Parathyroid adenoma (tissue), 2 donors: ENCODE results near the gene EFNB3.

Experiments
- H2AFZ ChIP-seq: fragments of 300-600 bp; sonication (generic); one replicate; pipeline ENCODE4 v1.7.0; 2017; ENCODE audit warnings: antibody characterized with exemption, mild to moderate bottlenecking
- H3K27ac ChIP-seq: fragments of 300-600 bp; sonication (generic); one replicate; pipeline ENCODE4 v1.7.0; 2017
- H3K27me3 ChIP-seq: fragments of 300-600 bp; sonication (generic); one replicate; pipeline ENCODE4 v1.7.0; 2017; ENCODE audit warnings: low read length; ENCODE audit not compliant: control insufficient read depth, insufficient read depth
- H3K36me3 ChIP-seq: fragments of 300-600 bp; sonication (generic); one replicate; pipeline ENCODE4 v1.7.0; 2017; ENCODE audit warnings: low read length; ENCODE audit not compliant: control insufficient read depth, insufficient read depth
- H3K4me1 ChIP-seq: fragments of 300-600 bp; sonication (generic); one replicate; pipeline ENCODE4 v1.7.0; 2017; ENCODE audit warnings: control low read depth
- H3K4me2 ChIP-seq: fragments of 300-600 bp; sonication (generic); one replicate; pipeline ENCODE4 v1.7.0; 2017; ENCODE audit warnings: low read length
- H3K4me3 ChIP-seq: fragments of 300-600 bp; sonication (generic); one replicate; pipeline ENCODE4 v1.7.0; 2017; ENCODE audit warnings: low read depth, low read length
- H3K79me2 ChIP-seq: fragments of 300-600 bp; sonication (generic); one replicate; pipeline ENCODE4 v1.7.0; 2017; ENCODE audit warnings: control low read depth
- H3K9ac ChIP-seq: fragments of 300-600 bp; sonication (generic); one replicate; pipeline ENCODE4 v1.7.0; 2017; ENCODE audit warnings: mild to moderate bottlenecking
- H3K9me3 ChIP-seq: fragments of 300-600 bp; sonication (generic); one replicate; pipeline ENCODE4 v1.7.0; 2017; ENCODE audit warnings: low read length; ENCODE audit not compliant: control insufficient read depth
- TF ChIP-seq, protein P1 (sequence below): fragments of 300-600 bp; sonication (generic); IDR thresholded peaks from one replicate; pipeline ENCODE4 v1.7.0; 2017; ENCODE audit warnings: antibody characterized with exemption, mild to moderate bottlenecking
- donor health status: primary hyperparathyroidism.

The EFNB3 gene

DNA sequence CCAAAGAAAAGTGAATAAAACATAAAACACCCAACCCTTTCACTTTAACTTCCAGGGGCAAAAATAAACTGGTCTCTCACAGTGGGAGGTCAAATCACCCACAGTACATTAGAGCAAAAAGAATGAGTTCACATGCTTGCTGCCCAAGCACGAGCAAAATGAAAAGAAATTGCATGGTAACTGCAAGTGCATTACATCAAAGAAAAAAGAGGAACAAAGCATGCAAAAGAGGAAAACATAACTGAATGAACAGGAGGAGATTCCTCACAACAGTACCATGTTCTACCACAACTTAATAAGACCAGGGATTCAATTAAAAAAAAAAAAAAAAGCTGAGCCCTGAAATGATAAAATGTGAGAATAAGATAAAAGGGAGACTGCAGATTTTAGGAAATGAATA lies 24.8 kb downstream of the EFNB3 start:
- H3K27ac ChIP-seq: no peak overlapping the region
- no peak overlapping the region for H2AFZ ChIP-seq
- no peaks in the 10 kb centered on the region for H3K27me3 ChIP-seq
- H3K4me3 ChIP-seq: no peak overlapping the region
- no peaks in the 10 kb centered on the region for H3K36me3 ChIP-seq
- H3K9ac ChIP-seq: no peak overlapping the region
- H3K4me1 ChIP-seq: no peaks in the 10 kb centered on the region
- no peaks in the 10 kb centered on the region for H3K9me3 ChIP-seq
- TF ChIP-seq, protein P1, sequence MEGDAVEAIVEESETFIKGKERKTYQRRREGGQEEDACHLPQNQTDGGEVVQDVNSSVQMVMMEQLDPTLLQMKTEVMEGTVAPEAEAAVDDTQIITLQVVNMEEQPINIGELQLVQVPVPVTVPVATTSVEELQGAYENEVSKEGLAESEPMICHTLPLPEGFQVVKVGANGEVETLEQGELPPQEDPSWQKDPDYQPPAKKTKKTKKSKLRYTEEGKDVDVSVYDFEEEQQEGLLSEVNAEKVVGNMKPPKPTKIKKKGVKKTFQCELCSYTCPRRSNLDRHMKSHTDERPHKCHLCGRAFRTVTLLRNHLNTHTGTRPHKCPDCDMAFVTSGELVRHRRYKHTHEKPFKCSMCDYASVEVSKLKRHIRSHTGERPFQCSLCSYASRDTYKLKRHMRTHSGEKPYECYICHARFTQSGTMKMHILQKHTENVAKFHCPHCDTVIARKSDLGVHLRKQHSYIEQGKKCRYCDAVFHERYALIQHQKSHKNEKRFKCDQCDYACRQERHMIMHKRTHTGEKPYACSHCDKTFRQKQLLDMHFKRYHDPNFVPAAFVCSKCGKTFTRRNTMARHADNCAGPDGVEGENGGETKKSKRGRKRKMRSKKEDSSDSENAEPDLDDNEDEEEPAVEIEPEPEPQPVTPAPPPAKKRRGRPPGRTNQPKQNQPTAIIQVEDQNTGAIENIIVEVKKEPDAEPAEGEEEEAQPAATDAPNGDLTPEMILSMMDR: no peak
- H3K79me2 ChIP-seq: no peaks in the 10 kb centered on the region
- no peak overlapping the region for H3K4me2 ChIP-seq

DNA sequence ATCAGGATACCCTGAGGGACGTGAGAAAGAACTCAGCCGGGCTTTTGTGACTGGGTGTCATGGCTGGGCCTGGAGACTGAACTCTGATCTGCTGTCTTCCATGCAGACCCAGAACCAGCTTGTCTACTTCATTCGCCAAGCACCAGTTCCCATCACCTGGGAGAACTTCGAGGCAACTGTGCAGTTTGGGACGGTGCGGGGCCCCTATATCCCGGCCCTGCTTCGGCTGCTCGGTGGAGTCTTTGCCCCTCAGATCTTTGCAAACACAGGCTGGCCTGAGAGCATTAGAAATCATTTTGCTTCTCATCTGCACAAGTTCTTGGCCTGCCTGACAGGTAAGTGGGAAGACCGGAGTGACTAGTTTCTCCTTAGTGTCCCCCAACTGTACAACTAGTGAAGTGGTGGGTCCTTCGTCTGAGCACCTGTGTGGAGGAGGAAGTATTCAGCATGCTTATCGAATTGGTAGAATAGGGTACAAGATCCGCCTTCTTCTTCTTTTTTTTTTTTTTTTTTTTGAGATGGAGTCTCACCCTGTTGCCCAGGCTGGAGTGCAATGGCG lies 28.1 kb downstream of the EFNB3 start:
- Histone ChIP-seq H2AFZ (no peak overlapping the region), H3K27me3 (no peaks in the 10 kb centered on the region)

DNA sequence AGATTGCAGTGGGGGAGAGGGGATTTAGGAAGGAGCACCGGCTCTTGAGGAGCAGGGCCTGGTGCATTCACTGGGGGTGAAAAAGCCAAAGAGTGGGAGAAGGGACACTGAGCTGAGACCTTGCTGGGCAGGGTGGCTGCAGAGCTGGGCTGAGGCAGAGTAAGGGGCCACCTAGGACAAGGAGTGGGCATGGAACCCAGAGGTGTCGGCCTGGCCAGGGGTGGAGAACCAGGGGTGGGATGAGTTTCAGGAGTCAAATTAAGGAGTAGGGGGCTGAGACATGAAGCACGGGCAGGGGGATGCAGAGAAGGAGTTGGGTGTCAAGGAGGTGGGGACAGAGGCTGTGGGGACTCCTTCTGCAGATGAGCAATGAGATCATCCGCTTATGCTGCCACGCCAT lies 32.6 kb downstream of the EFNB3 start:
- H3K27ac ChIP-seq: no peak overlapping the region
- TF ChIP-seq, protein P1: no peak
- no peak overlapping the region for H3K9ac ChIP-seq
- no peaks in the 10 kb centered on the region for H3K27me3 ChIP-seq
- H3K79me2 ChIP-seq: no peaks in the 10 kb centered on the region
- peaks cover 3% of the 10 kb centered on the region for H3K4me1 ChIP-seq
- no peaks in the 10 kb centered on the region for H3K9me3 ChIP-seq
- no peak overlapping the region for H3K4me3 ChIP-seq
- H2AFZ ChIP-seq: no peak overlapping the region
- H3K4me2 ChIP-seq: no peak overlapping the region
- no peaks in the 10 kb centered on the region for H3K36me3 ChIP-seq

More for the DNA sequence above, 28.1 kb downstream of the EFNB3 start:
- H3K27ac ChIP-seq: no peak overlapping the region
- no peaks in the 10 kb centered on the region for H3K4me1 ChIP-seq
- no peaks in the 10 kb centered on the region for H3K9me3 ChIP-seq
- H3K9ac ChIP-seq: no peak overlapping the region
- TF ChIP-seq, protein P1: no peak
- no peak overlapping the region for H3K4me2 ChIP-seq
- H3K36me3 ChIP-seq: no peaks in the 10 kb centered on the region
- no peak overlapping the region for H3K4me3 ChIP-seq
- H3K79me2 ChIP-seq: no peaks in the 10 kb centered on the region

DNA sequence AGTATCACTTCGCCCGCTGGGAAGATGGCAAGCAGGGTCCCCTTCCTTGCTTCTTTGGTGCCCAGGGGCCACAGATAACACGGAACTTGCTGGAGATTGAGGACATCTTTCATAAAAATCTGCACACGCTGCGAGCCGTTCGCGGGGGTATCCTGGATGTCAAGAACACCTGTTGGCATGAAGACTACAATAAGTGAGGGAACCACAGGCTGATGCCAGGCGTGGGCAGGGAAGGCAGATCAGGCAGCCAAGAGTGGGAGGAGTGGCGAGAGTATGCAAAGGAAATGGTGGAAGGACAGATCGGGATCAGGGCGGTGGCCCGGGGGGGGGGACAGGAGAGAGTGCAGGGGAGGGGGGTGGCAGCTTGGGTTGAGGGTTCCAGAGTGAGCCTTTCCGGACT lies 34.7 kb downstream of the EFNB3 start:
- Histone ChIP-seq H3K27ac (no peak overlapping the region), H3K9me3 (no peaks in the 10 kb centered on the region), H3K4me2 (no peak overlapping the region), H3K9ac (no peak overlapping the region), H3K4me1 (peaks cover 3% of the 10 kb centered on the region), H2AFZ (no peak overlapping the region), H3K36me3 (no peaks in the 10 kb centered on the region), H3K27me3 (no peaks in the 10 kb centered on the region), H3K79me2 (no peaks in the 10 kb centered on the region), H3K4me3 (no peak overlapping the region)
- TF ChIP-seq, protein P1: no peak

DNA sequence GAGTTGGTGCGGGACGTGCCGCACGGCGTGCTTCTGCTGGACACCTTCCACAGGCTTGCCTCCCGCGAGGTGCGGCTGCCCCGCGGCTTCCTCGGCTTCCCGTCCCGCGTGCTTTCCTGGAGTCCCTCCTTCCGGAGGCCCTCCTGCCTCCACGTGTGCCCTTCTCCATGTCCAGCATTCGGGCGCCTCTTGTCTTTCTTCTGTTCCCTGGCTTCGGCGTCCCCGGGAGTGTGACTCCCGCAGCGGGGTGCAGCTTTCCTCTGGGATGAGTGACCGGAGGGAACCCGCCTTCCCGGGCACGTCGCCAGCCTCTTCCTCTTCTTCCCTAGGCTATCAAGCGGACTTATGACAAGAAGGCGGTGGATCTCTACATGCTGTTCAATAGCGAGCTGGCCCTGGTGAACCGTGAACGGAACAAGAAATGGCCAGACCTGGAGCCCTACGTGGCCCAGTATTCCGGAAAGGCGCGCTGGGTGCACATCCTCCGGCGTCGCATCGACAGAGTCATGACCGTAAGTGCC lies 35.5 kb downstream of the EFNB3 start:
- Histone ChIP-seq H3K79me2 (no peaks in the 10 kb centered on the region), H3K27me3 (no peaks in the 10 kb centered on the region), H3K4me2 (peak overlapping the region; percentile 60), H2AFZ (peak overlapping the region; percentile 2), H3K9me3 (no peaks in the 10 kb centered on the region), H3K9ac (no peak overlapping the region), H3K36me3 (no peaks in the 10 kb centered on the region), H3K4me1 (peaks cover 3% of the 10 kb centered on the region), H3K27ac (no peak overlapping the region), H3K4me3 (peak overlapping the region; percentile 22)
- TF ChIP-seq, protein P1: no peak
